A673 (cell line): ENCODE data around the gene NPR3.

Experiments
- EZH2 ChIP-seq: fragments of 200-600 bp; sonication (generic); IDR thresholded peaks from 2 replicates; pipeline ENCODE4 v1.6.1; 2017; ENCODE audit warnings: borderline replicate concordance, low read depth, mild to moderate bottlenecking, mixed read lengths, antibody characterized with exemption, low read length; ENCODE audit not compliant: poor library complexity, severe bottlenecking
- TF ChIP-seq, protein P1 (sequence below): fragments of 300-800, 200-600 bp; sonication (generic); conservative IDR thresholded peaks from 2 replicates; pipeline ENCODE4 v1.5.1; 2017; ENCODE audit warnings: low read depth, mild to moderate bottlenecking, antibody characterized with exemption, low read length, moderate library complexity, mixed read lengths

DNA sequence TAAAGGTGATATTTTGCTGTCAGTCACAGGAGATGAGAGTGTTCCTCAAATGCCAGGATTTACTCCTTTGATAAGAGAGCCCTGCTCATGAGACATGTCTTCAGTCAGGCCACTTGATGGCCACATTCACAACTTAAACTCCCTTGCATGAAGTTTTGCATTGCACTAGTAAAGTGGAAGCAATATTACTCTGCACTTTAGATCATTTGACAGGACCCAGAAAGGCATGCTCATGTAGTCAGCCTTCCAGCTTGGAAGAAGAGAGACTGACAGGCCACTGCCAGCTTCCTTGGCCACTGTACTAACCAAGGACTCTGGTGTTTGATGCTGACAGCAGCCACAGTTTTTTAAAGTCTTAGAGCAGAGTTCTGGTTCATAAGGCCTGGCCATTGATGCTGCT, 42.6 kb downstream of the NPR3 start:
- TF ChIP-seq, protein P1, sequence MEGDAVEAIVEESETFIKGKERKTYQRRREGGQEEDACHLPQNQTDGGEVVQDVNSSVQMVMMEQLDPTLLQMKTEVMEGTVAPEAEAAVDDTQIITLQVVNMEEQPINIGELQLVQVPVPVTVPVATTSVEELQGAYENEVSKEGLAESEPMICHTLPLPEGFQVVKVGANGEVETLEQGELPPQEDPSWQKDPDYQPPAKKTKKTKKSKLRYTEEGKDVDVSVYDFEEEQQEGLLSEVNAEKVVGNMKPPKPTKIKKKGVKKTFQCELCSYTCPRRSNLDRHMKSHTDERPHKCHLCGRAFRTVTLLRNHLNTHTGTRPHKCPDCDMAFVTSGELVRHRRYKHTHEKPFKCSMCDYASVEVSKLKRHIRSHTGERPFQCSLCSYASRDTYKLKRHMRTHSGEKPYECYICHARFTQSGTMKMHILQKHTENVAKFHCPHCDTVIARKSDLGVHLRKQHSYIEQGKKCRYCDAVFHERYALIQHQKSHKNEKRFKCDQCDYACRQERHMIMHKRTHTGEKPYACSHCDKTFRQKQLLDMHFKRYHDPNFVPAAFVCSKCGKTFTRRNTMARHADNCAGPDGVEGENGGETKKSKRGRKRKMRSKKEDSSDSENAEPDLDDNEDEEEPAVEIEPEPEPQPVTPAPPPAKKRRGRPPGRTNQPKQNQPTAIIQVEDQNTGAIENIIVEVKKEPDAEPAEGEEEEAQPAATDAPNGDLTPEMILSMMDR, result no peak
- TF ChIP-seq EZH2, result no peak
